SH-SY5Y (cell line): ENCODE data around the gene KCNAB3.

ENCODE experiments used
- GATA2 ChIP-seq: IDR thresholded peaks from 2 replicates; pipeline ENCODE4 v1.6.1; 2011; ENCODE audit warnings: mild to moderate bottlenecking, low read depth, low read length
- GATA3 ChIP-seq: IDR thresholded peaks from 2 replicates; pipeline ENCODE4 v1.6.1; 2011; ENCODE audit warnings: low read depth, mild to moderate bottlenecking, low read length, moderate library complexity

GRCh38 chr17:7927596-7927995 lies 2.1 kb downstream of the KCNAB3 start:
- TF ChIP-seq GATA3 (no peak), GATA2 (no peak)
